Measurements from ENCODE around the gene POLL.

DNA sequence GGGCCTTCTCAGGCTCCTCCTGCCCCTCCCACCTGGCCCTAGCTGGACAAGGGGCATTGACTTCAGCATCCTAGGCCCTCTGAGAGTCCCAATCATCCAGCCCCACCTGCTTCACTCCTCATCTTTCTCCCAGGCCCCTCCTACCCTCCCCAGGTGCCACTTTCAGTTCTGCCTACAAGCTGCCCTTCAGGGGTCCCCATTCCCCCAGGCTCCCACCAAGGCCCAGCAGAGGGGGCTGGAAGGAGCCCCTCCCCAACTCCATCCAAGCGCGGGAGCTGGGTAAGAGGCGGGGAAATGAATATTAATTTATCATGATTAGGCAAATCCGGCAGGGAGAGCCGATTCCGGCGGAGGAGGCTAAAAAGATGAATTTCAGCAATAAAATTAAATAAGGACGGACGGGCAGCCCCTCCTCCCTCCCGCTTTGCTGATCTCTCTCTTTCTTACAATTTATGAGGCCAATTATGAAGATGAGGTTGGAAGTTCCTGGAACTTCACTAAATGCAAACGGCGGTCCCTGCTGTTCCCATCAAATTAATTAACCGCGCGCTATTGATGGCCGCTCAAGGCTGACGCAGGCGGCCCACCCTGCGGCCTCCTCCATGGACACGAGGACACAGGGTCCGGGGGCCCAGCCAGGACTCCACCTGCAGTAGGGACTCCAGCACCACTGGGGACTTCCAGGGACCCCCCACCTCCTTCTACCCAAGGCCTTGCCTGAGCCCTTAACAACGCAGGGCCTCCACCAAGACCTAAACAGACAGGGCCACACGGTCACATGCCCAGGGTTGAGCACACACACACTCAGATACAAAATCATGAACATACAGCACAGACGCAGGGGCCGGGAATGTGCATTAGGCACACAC is 13.9 kb downstream of the POLL start:
- TF ChIP-seq, protein P1, sequence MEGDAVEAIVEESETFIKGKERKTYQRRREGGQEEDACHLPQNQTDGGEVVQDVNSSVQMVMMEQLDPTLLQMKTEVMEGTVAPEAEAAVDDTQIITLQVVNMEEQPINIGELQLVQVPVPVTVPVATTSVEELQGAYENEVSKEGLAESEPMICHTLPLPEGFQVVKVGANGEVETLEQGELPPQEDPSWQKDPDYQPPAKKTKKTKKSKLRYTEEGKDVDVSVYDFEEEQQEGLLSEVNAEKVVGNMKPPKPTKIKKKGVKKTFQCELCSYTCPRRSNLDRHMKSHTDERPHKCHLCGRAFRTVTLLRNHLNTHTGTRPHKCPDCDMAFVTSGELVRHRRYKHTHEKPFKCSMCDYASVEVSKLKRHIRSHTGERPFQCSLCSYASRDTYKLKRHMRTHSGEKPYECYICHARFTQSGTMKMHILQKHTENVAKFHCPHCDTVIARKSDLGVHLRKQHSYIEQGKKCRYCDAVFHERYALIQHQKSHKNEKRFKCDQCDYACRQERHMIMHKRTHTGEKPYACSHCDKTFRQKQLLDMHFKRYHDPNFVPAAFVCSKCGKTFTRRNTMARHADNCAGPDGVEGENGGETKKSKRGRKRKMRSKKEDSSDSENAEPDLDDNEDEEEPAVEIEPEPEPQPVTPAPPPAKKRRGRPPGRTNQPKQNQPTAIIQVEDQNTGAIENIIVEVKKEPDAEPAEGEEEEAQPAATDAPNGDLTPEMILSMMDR (IDR thresholded peaks at IDR 0.05; ENCODE audit: low read depth, low read length, poor library complexity, severe bottlenecking), result no peak
- no peak for TF ChIP-seq EZH2phosphoT487 (IDR thresholded peaks at IDR 0.05; ENCODE audit: borderline replicate concordance, low read length)

Measured in DOHH2 (cell line).